Transverse colon (tissue), 3 donors: ENCODE results near the gene CCR5AS.
"Not testable (repeated sequence)": the region's sequence is repeated elsewhere in the genome, so short reads cannot be mapped to it uniquely, and the experiment has no call there.

Source experiments
- CTCF ChIP-seq, 5 experiments: fragments of 200-600 bp in 3 of 5; fragments of 450-650 bp in 2 of 5; sonication (generic) in 3 of 5; IDR thresholded peaks; 1 replicate in 2 of 5; 2 replicates in 3 of 5; pipeline ENCODE4 v1.5.1; 2016 to 2017; ENCODE audit warnings: antibody characterized with exemption in 5 of 5, inconsistent platforms in 3 of 5, mild to moderate bottlenecking in 2 of 5, moderate library complexity in 1 of 5
- EP300 ChIP-seq: sonication (generic); formaldehyde crosslinking; IDR thresholded peaks from one replicate; pipeline ENCODE4 v1.6.1; 2017; ENCODE audit warnings: antibody characterized with exemption, low read depth
- POLR2A ChIP-seq: fragments of 450-650 bp; IDR thresholded peaks from one replicate; pipeline ENCODE4 v1.6.1; 2016; ENCODE audit warnings: antibody characterized with exemption, mild to moderate bottlenecking, moderate library complexity

DNA sequence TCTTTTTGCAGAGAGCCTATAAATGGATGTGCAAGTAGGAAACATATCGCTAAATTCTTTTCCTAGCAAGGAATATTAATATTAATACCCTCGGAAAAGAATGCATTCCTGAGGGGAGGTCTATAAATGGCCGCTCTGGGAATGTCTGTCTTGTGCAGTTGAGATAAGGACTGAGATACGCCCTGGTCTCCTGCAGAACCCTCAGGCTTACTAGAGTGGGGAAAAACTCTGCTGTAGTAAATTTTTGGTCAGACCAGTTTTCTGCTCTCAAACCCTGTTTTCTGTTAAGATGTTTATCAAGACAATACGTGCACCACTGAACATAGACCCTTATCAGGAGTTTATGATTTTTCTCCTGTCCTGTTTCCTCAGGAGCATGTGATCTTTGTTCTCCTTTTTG lies 25.0 kb upstream of the CCR5AS start:
- TF ChIP-seq CTCF (IDR thresholded peaks at IDR 0.05); POLR2A; EP300: not testable (repeated sequence)
